Spleen (tissue), 11 donors: Measurements from ENCODE around the gene ATRN. TPM values are rescaled to one million over a fixed set of nuclear protein-coding genes. Genes with fewer than 3 reads are reported as not detected.

Source experiments
- DNase-seq: peaks from one replicate; pipeline ENCODE4 v3.0.0-alpha.2; 2020
- H3K27ac ChIP-seq, 8 donors: fragments of 200-600 bp; sonication (generic) in 7 of 8; 1 replicate in 4 of 8; 2 replicates in 4 of 8; pipeline versions ENCODE4 v1.5.0 to v1.8.0; 2016 to 2021; ENCODE audit warnings: inconsistent platforms in 4 of 8, mild to moderate bottlenecking in 4 of 8, moderate library complexity in 1 of 8
- H3K27me3 ChIP-seq, 7 donors: fragments of 200-600 bp; sonication (generic) in 6 of 7; replicated peaks in 1 of 7; 1 replicate in 4 of 7; 2 replicates in 3 of 7; pipeline versions ENCODE4 v1.5.0 to v1.8.0; 2016 to 2021; ENCODE audit warnings: inconsistent platforms in 3 of 7, mild to moderate bottlenecking in 1 of 7
- H3K36me3 ChIP-seq, 6 donors: fragments of 200-600 bp; sonication (generic) in 5 of 6; 1 replicate in 4 of 6; 2 replicates in 2 of 6; pipeline versions ENCODE4 v1.5.0 to v1.8.0; 2016 to 2021; ENCODE audit warnings: inconsistent platforms in 2 of 6
- H3K4me1 ChIP-seq, 6 donors: fragments of 200-600 bp; sonication (generic) in 5 of 6; 1 replicate in 3 of 6; 2 replicates in 3 of 6; pipeline versions ENCODE4 v1.5.0 to v1.8.0; 2016 to 2021; ENCODE audit warnings: inconsistent platforms in 3 of 6
- H3K4me3 ChIP-seq, 8 donors: fragments of 200-600 bp; sonication (generic) in 7 of 8; 1 replicate in 4 of 8; 2 replicates in 4 of 8; pipeline versions ENCODE4 v1.5.0 to v1.8.0; 2016 to 2021; ENCODE audit warnings: inconsistent platforms in 4 of 8, mild to moderate bottlenecking in 4 of 8, moderate library complexity in 2 of 8
- H3K9me3 ChIP-seq, 8 donors: fragments of 200-600 bp; sonication (generic) in 7 of 8; 1 replicate in 4 of 8; 2 replicates in 4 of 8; pipeline versions ENCODE4 v1.5.0 to v1.8.0; 2016 to 2021; ENCODE audit warnings: inconsistent platforms in 4 of 8
- CTCF ChIP-seq, 11 experiments: fragments of 200-600 bp in 7 of 11; fragments of 450-650 bp in 4 of 11; sonication (generic) in 4 of 11; IDR thresholded peaks in 8 of 11; conservative IDR thresholded peaks in 3 of 11; 1 replicate in 7 of 11; 2 replicates in 4 of 11; pipeline versions ENCODE4 v1.4.0 to v1.8.0; 2016 to 2021; ENCODE audit warnings: antibody characterized with exemption in 11 of 11, inconsistent platforms in 4 of 11, mild to moderate bottlenecking in 1 of 11
- POLR2A ChIP-seq, 3 donors: fragments of 450-650 bp; IDR thresholded peaks; one replicate each; pipeline ENCODE4 v1.5.1; 2017; ENCODE audit warnings: antibody characterized with exemption in 3 of 3, mild to moderate bottlenecking in 1 of 3
- POLR2AphosphoS5 ChIP-seq, 3 donors: sonication (generic); formaldehyde crosslinking; IDR thresholded peaks; one replicate each; pipeline ENCODE4 v1.5.1; 2017; ENCODE audit warnings: antibody characterized with exemption in 3 of 3
- WGBS, 5 donors: extraction: QIAGEN DNeasy Blood & Tissue Kit in 3 of 5; methylation state at CpG; one replicate each; pipeline versions ENCODE4 v1.1.5 to v1.1.7; 2013 to 2018; 5-methylcytosine and 5-hydroxymethylcytosine counted together
- intact Hi-C: fragments of 100-400 bp; cut with DNase I; formaldehyde crosslinking; loops from one replicate; pipeline ENCODE4 v1.15.0; 2023; ENCODE audit warnings: low total_unique reads
- polyA plus RNA-seq, 3 donors: library from polyadenylated mRNA; stranded (reverse); fragments of 200-250 nt; gene quantifications; one replicate each; pipeline ENCODE4 v1.2.1, GENCODE V29; 2013
- total RNA-seq, 7 donors: library from RNA; depleted of rRNA in 3 of 7; stranded (reverse); fragments of >200 nt in 3 of 7; fragmentation: NEBNext Ultra II Directional in 4 of 7; extraction: Animal tissue kit (Norgen Biotek cat#: 25700) in 4 of 7; gene quantifications; one replicate each; pipeline versions ENCODE4 v1.1.0 to v1.2.1, GENCODE V29; 2016 to 2021
- donor health status: healthy with polysubstance abuse.
- donor health status: DM: no; HTN: no; CAD: no; lungs with moderate emphysema.
- donor health status: DM: no; HTN: no; CAD: no.
- donor health status: Bipolar disorder and iron deficiency.
- donor health status: healthy.
- donor health status: DM: no; HTN: no; CAD: no.
- donor health status: DM: yes; HTN: yes; CAD: no.

Gene ATRN
- total and polyA plus RNA-seq, 10 donors = 1.8 to 49.9 (median 27.6) TPM

- Histone ChIP-seq H3K27ac (peak overlapping the region in 3 of 8 donors; percentile 29 to 56 (median 53)), H3K27me3 (no peaks in the 10 kb centered on the region), H3K36me3 (no peaks in the 10 kb centered on the region), H3K9me3 (no peaks in the 10 kb centered on the region), H3K4me1 (peaks cover 0 to 12% (median 0%) of the 10 kb centered on the region in 6 donors), H3K4me3 (no peak overlapping the region)
- no peak for DNase-seq
- WGBS, 5 donors = 27 to 56% (median 38%) methylated on average over 14 of the region's 14 CpGs
- intact Hi-C loops = no loop called here
- no peak for TF ChIP-seq POLR2A (IDR thresholded peaks at IDR 0.05)
- no peak for TF ChIP-seq CTCF (IDR thresholded peaks at IDR 0.05 in 8 of 11, conservative IDR thresholded peaks at IDR 0.05 in 3 of 11)
- TF ChIP-seq POLR2AphosphoS5 (IDR thresholded peaks at IDR 0.05) = no peak
These were observed 40.3 kb upstream of the ATRN start for GRCh38 chr20:3430376-3431069.

GRCh38 chr20:3431109-3431508, 39.7 kb upstream of the ATRN start:
- intact Hi-C loops = no loop called here
- H3K27ac ChIP-seq = peak overlapping the region in 3 of 8 donors; percentile 29 to 56 (median 53)
- no peak for DNase-seq
- no peak overlapping the region for H3K4me3 ChIP-seq
- H3K4me1 ChIP-seq = peaks cover 0 to 12% (median 0%) of the 10 kb centered on the region in 6 donors
- H3K27me3 ChIP-seq = no peaks in the 10 kb centered on the region
- TF ChIP-seq CTCF (IDR thresholded peaks at IDR 0.05 in 8 of 11, conservative IDR thresholded peaks at IDR 0.05 in 3 of 11) = no peak
- TF ChIP-seq POLR2A (IDR thresholded peaks at IDR 0.05) = no peak
- TF ChIP-seq POLR2AphosphoS5 (IDR thresholded peaks at IDR 0.05) = no peak
- H3K9me3 ChIP-seq = no peaks in the 10 kb centered on the region
- WGBS, 5 donors = 88 to 94% (median 90%) methylated on average over 4 of the region's 4 CpGs
- no peaks in the 10 kb centered on the region for H3K36me3 ChIP-seq

- H3K36me3 ChIP-seq = no peaks in the 10 kb centered on the region
- no peak overlapping the region for H3K27ac ChIP-seq
- TF ChIP-seq CTCF (IDR thresholded peaks at IDR 0.05 in 8 of 11, conservative IDR thresholded peaks at IDR 0.05 in 3 of 11) = no peak
- no peak for TF ChIP-seq POLR2A (IDR thresholded peaks at IDR 0.05)
- no peak for TF ChIP-seq POLR2AphosphoS5 (IDR thresholded peaks at IDR 0.05)
- 79 to 94% (median 87%) methylated on average over 3 of the region's 3 CpGs for WGBS, 5 donors
- DNase-seq = no peak
- H3K9me3 ChIP-seq = no peaks in the 10 kb centered on the region
- H3K4me1 ChIP-seq = peaks cover 0 to 12% (median 0%) of the 10 kb centered on the region in 6 donors
- no peaks in the 10 kb centered on the region for H3K27me3 ChIP-seq
- no peak overlapping the region for H3K4me3 ChIP-seq
- intact Hi-C loops = no loop called here
These were observed 38.0 kb upstream of the ATRN start for GRCh38 chr20:3432844-3433243.

- no peak for DNase-seq
- no peak overlapping the region for H3K27ac ChIP-seq
- TF ChIP-seq POLR2AphosphoS5 (IDR thresholded peaks at IDR 0.05) (no peak), CTCF (IDR thresholded peaks at IDR 0.05 in 8 of 11, conservative IDR thresholded peaks at IDR 0.05 in 3 of 11) (no peak), POLR2A (IDR thresholded peaks at IDR 0.05) (no peak)
- H3K36me3 ChIP-seq = no peaks in the 10 kb centered on the region
- intact Hi-C loops = no loop called here
- no peaks in the 10 kb centered on the region for H3K9me3 ChIP-seq
- H3K4me1 ChIP-seq = peaks cover 0 to 12% (median 0%) of the 10 kb centered on the region in 6 donors
- whole genome bisulfite sequencing, 5 donors = 80 to 92% (median 84%) methylated on average over 3 of the region's 3 CpGs
- H3K27me3 ChIP-seq = no peaks in the 10 kb centered on the region
- no peak overlapping the region for H3K4me3 ChIP-seq
These were observed 37.1 kb upstream of the ATRN start for GRCh38 chr20:3433744-3434143.
